HPDE6-E6E7 (cell line): ENCODE measurements around the gene TBCD.
A peak's percentile ranks its signal among the peaks of the same experiment; 100 is the strongest.

ENCODE experiments used
- DNase-seq: peaks from one replicate; pipeline ENCODE4 v3.0.0; 2011; ENCODE audit warnings: missing footprints; ENCODE audit errors: extremely low spot score

The TBCD gene

DNA sequence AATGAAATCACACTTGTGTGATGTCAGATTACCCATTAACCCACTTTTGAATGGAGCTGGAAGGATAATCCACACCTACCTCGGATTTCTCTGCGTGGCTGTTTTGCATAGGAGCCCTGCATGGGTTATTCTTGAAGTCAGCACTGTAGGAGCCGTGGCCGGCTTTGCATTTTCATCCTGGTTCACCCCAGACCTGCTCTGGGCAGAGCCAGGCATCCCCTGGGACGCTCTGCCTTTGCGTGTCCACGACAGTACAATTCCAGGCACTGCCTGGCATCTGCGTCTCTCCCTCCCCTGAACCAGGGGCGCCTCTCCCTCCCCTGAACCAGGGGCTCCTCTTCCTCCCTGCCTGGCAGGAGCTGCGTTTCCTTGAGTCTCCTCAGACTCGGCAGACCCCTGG is 117.7 kb downstream of the TBCD start:
- DNase-seq = no peak

DNA sequence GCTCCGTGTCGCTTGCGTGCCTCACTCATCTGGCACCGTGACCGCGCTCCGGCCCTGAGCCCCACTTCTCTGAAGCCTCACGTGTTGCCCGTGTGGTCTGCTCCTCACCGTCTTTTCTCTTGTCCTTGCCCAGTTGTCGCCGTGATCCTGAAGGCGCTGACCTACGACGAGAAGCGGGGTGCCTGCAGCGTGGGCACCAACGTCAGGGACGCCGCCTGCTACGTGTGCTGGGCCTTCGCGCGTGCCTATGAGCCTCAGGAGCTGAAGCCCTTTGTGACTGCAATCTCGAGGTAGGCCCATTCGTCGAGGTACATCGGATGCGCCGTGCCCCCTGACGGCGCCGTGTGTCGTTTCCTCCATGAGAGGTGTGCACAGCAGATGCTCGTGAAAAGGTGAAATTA is 118.2 kb downstream of the TBCD start:
- no peak for DNase-seq

DNA sequence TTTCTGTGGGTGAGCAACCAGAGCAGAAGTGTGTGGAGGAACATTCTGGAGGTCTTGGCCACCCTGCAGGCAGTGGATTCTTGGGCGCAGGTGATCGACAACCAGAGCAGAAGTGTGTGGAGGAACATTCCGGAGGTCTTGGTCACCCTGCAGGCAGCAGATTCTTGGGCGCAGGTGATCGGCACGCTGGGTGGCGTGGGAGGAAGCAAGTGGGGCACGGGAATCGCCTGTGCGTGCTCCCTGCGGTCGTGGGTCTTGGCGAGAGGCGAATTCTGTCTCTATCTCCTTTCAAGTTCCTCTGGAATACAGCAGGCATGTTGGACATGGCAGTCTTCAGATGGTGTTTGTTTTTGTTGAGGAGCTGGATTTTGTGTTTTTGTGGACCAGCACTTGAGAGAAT is 118.7 kb downstream of the TBCD start:
- DNase-seq = no peak

DNA sequence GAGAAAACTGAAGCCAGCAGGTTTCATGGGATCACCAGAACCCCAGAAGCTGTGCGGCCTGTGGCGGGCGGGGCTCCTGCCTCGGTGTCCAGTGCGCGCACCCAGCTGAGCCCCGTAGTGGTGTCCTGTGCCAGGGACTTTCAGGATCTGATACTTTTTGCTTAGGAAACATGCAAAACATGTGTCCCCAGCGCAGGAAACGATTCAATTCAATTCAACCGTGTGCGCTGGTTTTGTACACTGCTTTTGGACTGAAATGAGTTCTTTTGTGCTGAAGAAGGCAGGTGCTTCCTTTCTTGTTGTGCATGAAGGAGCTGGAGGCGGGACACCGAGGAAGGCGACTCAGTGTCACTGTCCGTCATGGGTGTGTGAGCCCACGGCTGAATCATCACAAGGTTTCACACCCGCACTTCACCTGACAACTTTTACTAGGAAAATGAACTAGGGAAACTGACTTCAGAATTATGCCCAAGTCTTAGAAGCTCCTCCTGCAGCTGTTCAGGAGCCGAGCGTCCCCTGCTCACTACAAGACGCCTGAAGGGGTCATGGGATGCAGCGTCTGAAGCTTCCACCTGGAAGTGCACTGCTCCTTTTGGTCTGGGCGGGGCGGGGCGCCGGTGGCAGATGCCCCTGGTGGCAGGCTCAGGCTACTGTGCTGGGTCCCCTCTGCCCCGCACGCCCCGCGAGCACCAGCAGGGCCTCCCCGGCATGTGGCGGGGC is 119.4 kb downstream of the TBCD start:
- no peak for DNase-seq

DNA sequence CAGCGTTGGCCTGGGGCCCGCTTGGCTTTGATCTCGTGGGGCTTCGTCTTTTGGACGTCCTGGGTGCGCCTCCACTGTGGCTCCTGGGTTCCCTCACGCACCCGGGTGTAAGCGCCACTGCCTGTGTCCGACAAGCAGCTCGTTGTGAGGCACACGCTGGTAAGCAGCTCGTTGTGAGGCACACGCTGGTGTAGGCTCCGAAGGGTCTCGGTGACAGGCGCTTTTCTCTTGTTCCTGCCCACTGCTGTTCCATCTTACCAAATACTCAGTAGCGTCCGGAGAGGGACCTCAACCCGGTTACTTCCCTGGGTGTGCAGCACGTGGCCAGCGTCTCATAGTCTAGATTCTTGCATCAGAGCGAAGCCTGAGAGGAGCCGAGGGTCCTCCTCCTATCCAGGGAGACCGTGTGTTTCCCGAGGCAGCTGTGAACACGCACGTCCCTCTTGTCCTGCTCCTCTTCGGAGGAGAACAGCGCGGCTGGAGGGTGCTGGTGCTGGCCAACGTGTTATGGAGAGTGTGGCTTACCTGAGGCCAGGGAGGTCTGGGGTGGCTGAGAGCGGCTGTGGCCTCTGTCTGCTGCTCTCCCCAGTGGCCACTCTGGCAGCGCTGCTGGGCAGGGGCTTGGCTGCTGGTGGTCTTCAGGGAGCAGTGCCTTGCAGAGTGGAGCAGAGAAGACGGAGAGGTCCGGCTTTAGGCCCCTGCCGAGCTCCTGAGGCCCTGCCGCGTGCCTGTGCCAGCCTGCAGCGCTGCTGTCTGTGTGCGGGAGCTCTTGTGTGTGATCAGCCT is 120.1 kb downstream of the TBCD start:
- no peak for DNase-seq

DNA sequence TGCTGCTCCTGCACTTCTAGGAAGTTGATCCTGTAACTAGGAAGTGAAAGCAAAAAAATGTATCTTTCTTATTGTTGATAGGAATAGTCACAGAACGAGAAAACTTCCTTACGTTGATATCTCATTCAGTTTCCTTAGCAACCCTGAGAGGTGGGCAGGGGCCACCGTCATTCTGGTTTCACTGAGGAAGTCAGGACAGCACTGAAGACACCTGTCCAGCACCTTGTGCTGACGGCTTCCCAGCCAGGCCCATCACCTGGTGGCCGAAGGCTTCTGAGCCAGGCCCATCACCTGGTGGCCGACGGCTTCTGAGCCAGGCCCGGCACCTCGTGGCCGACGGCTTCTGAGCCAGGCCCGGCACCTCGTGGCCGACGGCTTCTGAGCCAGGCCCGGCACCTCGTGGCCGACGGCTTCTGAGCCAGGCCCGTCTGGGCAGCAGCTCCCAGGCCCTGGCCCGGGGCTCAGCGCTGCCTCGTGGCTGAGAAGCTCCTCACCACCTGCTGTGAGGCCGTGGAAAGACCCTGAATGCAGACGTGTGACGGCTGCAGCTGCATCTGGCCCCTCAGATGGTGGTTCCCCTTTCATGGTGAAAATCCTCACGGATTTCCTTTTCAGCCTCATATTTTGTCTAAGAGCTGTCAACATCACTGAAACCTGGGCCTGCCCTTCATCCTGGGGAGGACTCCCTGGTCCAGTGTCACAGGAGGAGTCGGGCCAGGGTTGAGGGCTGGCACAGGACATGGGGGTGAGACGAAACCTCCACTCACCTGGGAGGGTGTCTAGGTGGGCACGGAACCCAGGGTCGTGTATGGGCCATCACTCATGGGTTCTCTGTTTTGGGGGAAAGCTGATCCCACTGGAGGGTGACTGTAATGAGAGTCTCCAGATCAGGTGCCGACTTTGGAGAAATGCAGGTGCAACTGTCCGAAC is 121.0 kb downstream of the TBCD start:
- DNase-seq = no peak

DNA sequence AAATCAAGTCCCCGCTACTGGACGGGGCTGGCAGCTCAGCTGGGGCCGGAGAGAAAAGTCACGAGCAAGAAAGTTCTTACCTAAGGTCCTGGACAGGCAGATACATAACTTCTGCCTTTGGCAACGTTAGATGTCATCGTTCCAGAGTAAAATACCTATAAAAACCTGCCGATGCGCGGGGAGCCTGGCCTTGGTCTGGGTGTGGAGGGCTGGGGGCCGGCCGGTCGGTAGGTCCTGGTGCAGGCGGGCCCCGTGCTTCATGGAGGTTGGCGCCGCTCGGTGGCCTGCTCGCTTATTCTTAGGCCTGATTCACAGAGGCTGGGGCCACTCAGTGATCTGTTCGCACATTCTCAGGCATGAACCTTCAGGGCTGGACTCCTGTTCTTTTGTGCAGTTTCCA is 121.7 kb downstream of the TBCD start:
- DNase-seq = no peak

DNA sequence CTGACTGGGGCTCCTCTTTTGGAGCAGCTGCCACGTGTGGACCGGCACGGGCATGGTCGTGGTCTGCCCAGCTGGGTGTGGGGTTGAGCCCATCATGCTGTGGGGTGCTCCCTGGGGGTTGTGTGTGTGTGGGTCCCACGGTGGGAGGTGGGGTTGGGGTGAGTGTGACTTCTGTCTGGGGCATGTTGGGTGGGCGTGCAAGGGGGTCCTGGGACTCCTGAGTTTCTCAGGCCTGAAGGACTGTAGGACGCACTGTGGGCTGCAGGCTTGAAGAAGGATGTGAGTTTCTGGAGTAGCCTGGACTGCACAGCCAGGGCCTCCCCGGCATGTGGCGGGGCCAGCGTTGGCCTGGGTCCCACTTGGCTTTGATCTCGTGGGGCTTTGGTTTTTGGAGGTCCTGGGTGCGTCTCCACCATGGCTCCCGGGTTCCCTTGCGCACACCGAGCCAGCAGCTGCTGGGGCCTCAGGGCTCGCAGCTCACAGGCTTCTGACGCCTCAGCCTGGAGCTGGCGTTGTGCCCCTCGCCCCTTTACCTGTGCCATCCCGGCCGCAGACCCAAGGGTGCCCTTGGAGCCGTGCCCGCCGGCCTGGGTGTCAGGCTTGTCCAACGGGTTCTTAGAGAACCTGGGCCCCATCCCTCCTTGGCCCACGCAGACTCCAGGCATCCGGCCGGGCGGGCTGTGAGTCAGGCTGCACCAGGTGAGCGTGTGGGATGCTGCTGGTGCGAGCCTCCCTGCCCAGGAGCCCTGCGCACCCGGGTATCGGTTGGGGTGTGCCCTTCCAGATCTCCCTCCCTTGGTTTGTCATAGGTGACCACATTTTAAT is 122.4 kb downstream of the TBCD start:
- peak; percentile 98 for DNase-seq

DNA sequence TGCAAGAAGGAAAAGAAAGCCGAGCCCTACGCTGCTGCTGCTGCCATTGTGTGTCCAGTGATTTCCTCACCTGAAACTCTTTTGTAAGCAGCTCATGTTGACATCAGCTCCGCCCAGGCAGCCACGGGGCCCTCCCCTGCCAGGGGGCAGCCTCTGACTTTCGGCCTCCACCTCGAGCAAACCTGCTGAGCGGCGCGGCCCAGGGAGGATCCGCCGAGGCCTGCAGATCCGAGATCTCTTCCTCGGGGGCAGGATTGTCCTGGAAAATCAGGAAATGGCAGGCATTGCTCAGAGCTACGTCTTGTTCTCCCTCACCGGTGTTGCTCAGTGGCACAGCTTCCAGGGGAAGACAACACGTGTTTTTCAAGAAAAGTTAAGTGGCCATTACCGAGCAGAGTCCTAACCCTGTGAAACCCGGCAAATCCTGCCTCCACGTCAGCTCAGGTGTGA is 123.6 kb downstream of the TBCD start:
- peak; percentile 90 for DNase-seq

DNA sequence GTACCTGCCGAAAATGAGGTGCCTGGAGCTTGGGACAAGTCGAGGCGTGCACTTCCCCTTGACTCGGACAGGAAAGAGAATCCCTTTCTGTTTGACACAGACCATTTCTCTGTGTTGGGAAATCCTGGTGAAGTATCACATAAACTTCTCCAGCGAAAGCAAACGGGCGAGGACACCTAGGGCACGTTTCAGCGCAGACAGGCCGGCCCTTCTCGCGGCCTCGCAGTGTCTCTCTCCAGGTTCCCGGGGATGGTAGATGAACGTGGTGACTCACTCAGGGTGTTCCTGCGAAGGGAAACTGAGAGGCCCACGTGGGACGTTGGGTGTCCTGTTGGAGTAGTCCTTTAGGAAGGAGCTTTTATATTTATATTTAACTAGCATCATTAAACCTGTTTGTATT is 124.3 kb downstream of the TBCD start:
- peak; percentile 90 for DNase-seq

DNA sequence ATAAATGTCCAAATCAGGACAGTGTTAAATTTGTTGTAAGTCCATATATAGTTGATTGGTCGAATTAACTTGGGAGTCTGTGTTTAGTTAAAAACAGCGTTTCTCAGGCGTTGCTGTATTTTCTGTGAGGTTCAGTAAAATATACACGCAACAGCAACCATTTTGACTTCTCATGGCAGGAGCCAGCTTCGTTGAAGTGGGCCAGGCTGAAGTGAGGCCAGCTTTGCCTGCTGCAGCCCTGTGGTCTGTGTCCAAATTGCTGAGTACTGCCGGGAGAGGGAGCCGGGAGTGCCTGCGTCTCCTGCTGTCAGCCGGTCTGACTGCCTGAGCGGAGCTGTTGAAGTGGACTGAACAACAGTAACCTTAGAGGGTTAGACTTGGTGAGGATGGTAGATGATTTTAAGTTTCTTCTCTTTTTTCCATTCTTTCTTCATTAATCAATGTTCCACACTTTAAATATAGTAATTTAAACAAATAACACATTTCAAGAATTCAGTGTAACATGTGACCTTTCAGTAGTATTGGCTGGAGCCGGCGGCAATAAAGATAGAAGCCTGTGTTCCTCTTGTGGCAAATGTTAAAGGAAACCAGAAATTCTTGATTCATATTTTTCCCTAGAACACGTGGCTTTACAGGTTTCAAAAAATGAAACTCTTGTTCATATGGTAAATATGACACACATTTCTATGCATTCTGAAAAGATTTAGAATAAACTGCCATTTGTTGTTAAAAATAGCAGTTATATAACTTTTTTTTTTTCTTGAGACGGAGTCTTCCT is 124.9 kb downstream of the TBCD start:
- DNase-seq = peak; percentile 73

DNA sequence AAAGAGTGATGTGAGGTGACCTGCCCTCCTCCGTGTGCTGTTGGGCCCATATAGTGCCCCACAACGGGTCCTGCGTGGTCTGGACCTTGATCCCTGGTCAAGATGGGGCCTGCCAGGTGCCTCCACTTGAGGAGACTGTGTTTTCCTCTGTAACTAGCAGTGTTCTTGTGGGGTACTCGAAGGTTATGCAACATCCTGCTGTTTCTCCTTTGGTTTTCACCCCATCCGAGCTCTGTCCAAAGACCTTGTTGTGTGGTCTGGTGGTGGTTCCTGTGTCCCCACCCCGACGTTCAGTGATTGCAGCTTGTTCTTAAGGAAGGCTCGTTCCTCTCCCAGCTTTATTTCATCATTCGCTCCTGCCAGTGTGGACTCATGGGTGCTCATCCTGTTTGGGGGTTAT is 126.7 kb downstream of the TBCD start:
- DNase-seq = no peak

DNA sequence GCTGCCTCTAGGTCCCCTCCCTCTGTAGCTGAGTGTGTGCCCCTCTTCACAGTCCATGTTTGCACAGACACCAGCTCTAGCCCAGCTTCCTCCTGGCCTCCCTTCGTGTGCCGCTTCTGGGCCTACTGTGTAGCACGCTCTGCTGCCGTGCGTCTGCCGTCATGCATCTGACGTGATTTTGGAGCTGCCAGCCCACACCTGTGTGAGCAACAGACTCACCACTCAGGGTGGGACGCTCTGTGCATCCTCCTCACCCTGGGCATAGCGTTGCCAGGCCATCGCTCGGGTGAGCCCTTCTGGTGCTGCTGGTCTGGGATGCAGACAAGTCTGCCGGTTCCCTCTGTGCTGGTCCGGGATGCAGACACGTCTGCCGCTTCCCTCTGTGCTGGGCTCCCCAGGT is 127.4 kb downstream of the TBCD start:
- no peak for DNase-seq

DNA sequence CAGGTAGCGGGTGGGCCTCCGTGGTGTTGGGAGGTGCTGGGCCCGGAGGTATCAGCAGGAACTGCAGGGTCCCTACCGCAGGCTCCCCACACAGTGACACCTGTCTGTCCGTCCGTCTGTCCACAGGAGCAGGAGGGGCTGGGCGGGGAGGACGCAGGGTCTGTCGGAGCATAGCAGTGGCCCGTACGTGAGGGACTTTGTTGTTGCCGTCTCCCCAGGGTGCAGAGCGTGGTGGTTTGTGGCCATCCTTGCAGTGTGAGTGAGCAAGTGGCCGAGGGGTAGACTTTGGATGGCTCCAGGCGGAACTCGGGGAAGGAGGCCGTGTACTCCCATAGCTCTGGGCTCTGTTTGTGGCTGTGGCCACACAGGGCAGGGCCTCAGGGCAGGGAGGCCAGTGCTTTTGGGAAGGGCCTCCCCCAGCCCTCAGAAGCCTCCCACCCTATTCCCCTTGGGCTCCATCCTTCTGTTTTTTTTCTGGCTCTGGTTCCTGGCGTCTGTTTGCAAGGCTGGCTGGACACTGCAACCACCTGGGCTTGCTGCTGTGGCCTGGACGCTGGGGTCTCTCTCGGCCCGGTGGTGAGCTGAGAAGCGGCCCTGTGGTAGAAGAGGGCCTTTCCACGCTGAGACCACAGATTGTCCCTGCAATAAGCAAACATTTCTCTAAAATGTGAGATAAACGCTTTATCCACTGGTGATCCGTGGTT is 128.9 kb downstream of the TBCD start:
- DNase-seq = no peak

DNA sequence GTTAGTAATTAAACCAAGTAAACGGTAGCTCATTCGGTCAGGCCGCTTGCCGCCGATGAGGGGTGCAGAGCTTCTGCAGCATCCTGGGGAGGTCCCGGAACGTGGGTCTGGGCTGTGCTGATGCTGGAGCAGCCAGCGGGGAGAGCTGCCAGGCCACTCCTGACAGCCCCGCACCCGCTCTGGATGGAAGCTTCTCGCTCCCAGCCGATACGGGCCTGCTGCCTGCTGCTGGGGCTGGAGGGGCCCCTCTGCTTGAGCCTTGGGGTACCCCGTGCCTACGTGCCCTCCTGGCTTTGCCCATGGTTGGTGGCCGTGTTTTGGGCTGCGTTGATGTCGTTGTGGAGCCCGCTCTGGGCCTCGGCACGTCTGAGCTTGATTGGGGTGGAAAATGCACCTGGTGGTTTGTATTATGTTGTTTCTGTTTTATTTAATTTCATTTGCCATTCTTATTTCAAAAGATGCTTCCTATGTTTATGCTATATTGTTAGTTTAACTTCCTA is 129.5 kb downstream of the TBCD start:
- no peak for DNase-seq

DNA sequence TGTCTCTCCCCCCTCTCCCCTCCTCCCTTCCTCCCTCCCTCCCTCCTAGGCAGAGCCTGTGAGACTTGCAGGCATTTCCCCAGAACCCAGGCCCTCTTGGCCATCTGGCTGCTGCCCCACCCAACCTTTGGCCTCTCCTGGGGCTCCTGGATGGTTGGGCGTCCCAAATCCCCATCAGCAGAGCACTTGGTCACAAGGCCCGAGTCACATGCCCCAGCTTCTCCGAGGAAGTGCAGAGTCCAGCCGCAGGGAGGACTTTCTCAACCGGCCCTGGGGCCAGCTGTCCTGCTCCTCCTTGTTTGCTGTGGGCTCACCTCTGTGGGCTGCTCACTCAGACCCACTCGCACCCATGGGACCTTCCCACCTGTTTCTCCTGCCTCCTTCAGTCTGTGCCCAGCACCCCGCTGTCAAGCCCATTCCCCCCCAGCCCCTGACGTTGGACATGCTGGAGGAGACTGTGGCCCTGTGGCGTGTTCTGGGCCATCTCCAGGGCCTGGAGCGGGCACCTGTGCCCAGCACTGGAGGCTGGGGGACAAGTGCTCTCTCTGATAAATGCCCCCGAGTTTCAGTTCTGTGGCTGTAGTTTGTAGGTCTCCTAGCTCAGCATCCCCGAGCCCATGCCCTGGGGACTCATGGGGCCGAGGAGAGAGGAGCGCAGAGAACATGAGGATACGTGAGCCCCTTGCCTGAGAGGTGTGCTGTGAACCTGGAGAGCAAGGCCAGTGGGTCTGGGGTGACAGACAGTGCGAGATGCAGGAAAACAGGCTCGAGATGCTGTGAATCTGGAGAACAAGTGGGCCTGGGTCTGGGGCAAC is 130.2 kb downstream of the TBCD start:
- no peak for DNase-seq

DNA sequence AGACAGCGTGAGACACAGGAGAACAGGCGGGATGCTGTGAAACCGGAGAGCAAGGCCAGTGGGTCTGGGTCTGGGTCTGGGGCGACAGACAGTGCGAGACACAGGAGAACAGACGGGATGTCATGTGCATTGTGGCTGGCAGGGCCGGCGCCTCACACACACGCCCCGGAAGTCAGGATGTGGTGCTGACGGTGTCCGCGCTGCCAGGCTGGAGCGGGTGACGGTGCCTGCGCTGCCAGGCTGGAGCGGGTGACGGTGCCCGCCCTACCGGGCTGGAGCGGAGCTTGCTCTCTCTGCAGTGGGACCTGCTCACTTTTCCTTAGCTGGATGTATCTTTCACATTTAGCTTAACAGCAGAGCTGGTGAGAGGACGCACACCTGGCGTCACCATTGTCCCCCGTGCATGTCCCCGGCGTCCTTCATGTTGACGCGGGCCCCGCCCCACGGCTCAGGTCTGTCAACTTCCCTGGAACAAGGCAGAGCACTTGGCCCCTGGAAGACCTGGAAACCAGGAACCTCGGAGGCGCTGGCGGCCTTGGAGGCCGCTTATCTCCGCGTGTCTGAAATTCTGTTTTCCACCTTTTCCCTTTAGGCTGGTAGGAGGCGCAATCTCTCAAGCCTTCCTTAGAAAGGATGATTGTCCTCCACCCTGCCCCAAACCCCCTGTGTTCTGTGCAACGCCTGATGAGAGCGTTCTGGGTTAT is 131.0 kb downstream of the TBCD start:
- DNase-seq = no peak

DNA sequence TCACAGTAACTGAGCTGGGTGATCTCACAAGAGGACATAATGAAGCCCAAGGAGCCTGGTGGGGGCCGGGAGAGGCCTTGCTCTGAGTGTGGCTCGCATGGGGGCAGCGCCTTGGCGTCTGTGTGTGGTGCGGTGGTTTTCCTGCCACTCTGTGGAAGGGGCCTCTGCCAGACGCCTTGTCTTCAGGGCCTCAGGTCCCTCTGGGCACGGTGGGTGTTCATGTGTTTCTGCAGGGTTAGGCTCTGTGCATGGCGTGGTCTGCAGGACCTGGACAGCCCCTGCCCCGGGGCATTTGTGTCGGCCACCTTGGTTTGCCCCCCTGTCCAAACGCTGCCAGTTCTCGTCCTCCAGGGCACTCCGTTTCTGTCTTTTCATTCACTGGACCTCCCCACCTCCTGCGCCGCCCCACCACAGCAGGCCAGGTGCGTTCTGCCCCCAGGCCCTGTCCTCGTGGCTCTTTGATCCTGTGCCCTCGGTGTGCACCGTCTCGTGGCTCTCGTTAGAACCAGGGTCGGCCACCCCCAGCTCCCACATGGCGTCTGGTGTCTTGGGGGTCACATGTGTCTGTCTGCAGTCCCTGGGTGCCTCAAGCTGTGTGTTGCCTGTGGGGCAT is 131.7 kb downstream of the TBCD start:
- no peak for DNase-seq
